ENCODE data around the gene EFCAB13.
A peak's percentile ranks its signal among the peaks of the same experiment; 100 is the strongest.

The EFCAB13 gene

GRCh38 chr17:47323382-47324223 is at the start of gene EFCAB13:
Gene EFCAB13, plus strand, starts transcription at chr17:47323955. Its CDS starts 4,399 bp downstream, at chr17:47328354.
- DNase-seq = peak; percentile 67

- DNase-seq = no peak
Measured at GRCh38 chr17:47274319-47275069, 49.3 kb upstream of the EFCAB13 start.

GRCh38 chr17:47275245-47275984 is 48.3 kb upstream of the EFCAB13 start:
- DNase-seq = no peak

GRCh38 chr17:47276444-47276843 is 47.3 kb upstream of the EFCAB13 start:
- no peak for DNase-seq

GRCh38 chr17:47276868-47277267 is 46.9 kb upstream of the EFCAB13 start:
- DNase-seq = no peak

- no peak for DNase-seq
Measured at GRCh38 chr17:47277921-47278320, 45.8 kb upstream of the EFCAB13 start.

GRCh38 chr17:47278561-47278960 is 45.2 kb upstream of the EFCAB13 start:
- no peak for DNase-seq

- DNase-seq = no peak
Measured at GRCh38 chr17:47279062-47279801, 44.5 kb upstream of the EFCAB13 start.

GRCh38 chr17:47280072-47280811 is 43.5 kb upstream of the EFCAB13 start:
- DNase-seq = no peak

GRCh38 chr17:47281216-47281615 is 42.5 kb upstream of the EFCAB13 start:
- DNase-seq = no peak

- DNase-seq = no peak
Measured at GRCh38 chr17:47285003-47285402, 38.8 kb upstream of the EFCAB13 start.

- DNase-seq = no peak
Measured at GRCh38 chr17:47286198-47286914, 37.4 kb upstream of the EFCAB13 start.

GRCh38 chr17:47287068-47287467 is 36.7 kb upstream of the EFCAB13 start:
- no peak for DNase-seq

GRCh38 chr17:47287639-47288038 is 36.1 kb upstream of the EFCAB13 start:
- no peak for DNase-seq

- no peak for DNase-seq
Measured at GRCh38 chr17:47288531-47289116, 35.1 kb upstream of the EFCAB13 start.

- DNase-seq = no peak
Measured at GRCh38 chr17:47289302-47289701, 34.5 kb upstream of the EFCAB13 start.

GRCh38 chr17:47290870-47291241 is 32.9 kb upstream of the EFCAB13 start:
- no peak for DNase-seq

GRCh38 chr17:47291242-47291873 is 32.4 kb upstream of the EFCAB13 start:
- no peak for DNase-seq

GRCh38 chr17:47292206-47292605 is 31.5 kb upstream of the EFCAB13 start:
- DNase-seq = no peak

Data from activated effector memory CD4-positive, alpha-beta T cell treated with Interleukin-2 at 50 U/mL for 16 hours (primary cell).